HG03521 (cell line): ENCODE measurements around the gene BTN3A1.
"Not testable (repeated sequence)": the region's sequence is repeated elsewhere in the genome, so short reads cannot be mapped to it uniquely, and the experiment has no call there.

Experiments used
- ATAC-seq: cut with Tn5 transposase; IDR thresholded peaks from one replicate; pipeline ENCODE4 v1.9.1; 2021; ENCODE audit warnings: mild to moderate bottlenecking, moderate library complexity; ENCODE audit not compliant: unreplicated experiment

The BTN3A1 gene

DNA sequence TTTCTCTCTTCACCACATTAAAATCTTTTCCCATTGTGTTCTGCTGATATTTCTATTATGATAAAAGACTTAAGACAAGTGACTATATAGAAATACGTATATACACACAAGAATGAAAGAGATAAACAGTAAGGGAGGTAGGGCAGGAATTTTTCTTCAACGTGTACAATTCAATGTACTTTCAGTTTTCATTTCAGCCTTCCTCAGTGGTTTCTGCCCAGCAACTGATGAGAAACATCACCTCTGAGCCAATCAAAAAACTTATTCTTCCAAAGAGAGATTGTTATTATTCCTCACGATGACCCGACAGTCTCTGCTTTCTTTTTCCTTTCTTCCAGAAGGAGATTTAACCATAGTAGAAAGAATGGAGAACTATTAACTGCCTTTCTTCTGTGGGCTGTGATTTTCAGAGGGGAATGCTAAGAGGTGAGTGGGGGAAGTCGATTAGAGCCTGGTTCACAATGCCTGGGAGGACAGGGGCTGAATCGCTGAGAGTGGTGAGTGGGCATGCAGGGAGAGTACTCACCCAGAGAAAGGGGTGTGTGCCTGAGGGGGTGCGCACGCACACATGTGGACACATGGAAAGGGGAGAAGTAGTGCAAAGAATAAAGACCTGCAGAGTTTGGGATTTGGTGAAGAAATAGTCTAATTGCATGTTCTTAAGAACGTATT lies at the start of gene BTN3A1:
Gene BTN3A1, plus strand, starts transcription at position 289 of the 672 bp plus-strand sequence. CDS start 3,289 bp downstream, outside the sequence.
- peak; percentile 78 for ATAC-seq

DNA sequence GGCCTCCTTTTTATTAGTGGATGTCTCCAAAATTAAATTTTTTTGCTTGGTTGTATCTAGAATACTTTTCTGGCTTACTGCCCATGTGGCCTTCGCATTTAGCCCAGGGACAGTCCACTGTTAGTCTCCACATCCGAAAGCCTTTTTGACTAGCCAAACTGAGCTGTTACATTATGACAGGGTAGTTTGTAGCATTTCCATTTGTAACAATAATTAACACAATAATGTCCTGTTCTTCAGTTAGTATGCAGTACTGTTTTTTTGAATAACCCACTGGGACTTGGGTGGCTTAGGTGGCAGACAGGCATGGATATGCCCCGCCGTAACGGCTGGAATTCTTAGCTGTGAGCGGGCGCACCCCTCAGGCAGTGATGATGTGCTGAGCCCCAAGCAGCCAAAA lies 49.8 kb upstream of the BTN3A1 start:
- ATAC-seq, result no peak

DNA sequence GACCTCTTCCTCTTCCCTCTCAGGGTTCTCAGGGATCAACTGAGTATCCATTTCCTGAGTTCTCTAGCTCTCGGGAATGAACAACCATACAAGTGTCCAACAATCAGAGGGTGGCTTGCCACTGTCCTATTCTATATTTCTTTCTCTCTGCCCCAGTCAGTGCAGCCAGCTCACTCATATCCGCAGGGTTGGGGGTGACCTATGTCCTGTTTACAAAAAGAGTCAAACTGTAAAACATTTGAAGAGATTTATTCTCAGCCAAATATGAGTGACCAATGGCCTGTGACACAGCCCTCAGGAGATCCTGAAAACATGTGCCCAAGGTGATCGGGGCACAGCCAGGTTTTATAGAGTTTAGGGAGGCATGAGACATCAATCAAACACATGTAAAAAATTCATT lies 47.9 kb upstream of the BTN3A1 start:
- ATAC-seq, result no peak

DNA sequence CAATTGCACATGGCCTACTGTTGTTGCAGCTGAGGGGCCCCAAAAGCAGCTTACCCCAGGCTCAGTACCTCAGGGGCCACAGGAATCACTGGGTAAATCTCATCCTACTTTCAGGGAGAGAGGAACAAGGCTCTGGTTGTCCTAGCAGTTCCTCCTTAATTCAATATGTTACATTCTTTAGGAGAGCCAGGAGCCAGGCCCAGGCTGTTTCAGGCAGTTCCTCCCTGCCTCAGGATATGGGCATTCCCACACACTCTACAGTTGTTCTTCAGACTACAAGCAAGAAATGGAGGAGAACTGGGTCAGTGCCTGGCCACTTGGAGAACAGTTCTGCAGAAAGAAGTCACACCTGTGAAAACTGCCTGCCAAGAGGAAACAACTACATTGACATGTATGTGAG lies 46.7 kb upstream of the BTN3A1 start:
- no peak for ATAC-seq

DNA sequence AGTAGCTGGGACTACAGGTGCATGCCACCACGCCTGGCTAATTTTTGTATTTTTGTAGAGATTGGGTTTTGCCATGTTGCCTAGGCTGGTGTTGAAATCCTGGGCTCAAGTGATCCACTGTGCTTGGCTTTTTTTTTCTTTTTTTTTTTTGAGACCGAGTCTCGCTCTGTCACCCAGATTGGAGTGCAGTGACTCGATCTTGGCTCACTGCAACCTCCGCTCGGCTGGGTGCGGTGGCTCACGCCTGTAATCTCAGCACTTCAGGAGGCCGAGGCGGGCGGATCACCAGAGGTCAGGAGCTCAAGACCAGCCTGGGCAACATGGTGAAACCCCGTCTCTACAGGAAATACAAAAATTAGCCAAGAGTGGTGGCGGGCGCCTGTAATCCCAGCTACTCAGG lies 44.5 kb upstream of the BTN3A1 start:
- ATAC-seq, result not testable (repeated sequence)

DNA sequence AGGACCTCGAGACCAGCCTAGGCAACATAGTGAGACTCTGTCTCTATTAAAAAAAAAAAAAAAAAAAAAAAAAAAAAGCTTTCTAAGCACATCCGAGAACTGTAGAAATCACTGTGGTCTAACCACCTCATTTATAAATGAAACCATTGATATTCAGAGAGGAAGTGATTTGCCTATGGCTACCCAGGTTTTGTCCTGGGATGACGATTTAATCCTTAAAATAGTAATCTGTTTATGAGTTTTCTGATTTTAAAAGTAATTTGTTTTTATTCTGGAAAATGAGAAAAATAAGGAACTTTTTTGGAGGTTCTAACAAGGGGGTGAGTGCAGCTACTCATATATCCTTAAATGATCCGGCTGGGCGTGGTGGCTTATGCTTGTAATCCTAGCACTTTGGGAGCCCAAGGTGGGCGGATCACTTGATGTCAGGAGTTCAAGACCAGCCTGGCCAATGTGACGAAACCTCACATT lies 43.5 kb upstream of the BTN3A1 start:
- peak; percentile 35 for ATAC-seq

DNA sequence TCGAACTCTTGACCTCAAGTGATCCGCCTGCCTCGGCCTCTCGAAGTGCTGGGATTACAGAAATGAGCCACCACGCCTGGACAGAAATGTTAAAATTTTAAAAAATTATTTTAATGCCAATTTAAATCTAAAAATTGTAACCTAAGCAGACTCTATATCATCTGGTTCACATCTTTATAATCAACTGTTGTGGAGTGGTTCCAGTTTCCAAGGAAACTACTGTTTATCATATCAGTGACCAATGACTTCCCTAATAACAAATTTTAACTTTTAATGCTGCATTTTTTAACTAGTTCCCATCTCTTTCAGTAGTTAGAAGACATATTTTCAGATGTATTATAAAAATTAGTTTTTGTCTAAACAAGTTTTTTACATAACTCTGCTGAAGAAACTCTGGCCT lies 42.3 kb upstream of the BTN3A1 start:
- ATAC-seq, result no peak

DNA sequence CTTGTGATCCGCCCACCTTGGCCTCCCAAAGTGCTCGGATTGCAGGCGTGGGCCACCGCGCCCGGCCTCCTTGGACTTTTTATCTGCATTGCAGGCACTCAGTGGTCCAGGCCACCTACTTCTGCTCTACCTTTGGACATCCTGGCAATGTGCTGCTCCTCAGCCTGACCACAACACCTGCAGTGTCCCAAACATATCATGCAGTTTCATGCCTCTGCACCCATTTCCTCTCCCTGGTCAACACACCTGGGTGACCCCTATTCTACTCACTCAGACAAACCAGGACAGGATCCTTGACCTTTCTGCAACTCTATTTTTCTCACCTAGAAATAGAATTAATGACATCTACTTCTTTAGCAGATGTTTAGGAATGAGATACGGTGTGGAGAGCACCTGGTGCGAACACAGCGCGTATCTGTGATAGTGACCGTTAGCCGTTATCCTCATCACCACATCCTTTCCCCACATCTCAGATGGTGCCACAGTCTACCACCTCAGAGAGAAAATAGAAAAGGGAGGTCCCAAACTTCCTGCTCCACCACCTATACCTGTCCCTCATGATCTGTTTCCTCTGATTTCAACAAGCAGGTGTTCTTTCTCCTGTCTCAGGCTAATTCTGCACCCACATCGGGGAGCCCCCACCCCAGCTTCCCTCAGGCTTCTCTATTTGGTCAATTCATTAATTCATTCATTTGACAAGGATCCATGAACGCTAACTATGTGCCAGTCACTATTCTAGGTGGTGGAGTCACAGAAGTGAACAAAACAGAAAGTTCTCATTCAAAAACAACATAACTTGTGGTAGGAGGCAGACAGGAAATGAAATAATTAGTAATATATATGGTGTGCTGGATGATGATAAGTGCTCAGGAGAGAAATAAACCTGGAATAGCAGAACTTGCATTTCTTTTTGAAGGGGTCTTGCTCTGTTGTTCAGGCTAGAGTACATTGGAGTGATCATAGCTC lies 41.3 kb upstream of the BTN3A1 start:
- peak; percentile 39 for ATAC-seq

DNA sequence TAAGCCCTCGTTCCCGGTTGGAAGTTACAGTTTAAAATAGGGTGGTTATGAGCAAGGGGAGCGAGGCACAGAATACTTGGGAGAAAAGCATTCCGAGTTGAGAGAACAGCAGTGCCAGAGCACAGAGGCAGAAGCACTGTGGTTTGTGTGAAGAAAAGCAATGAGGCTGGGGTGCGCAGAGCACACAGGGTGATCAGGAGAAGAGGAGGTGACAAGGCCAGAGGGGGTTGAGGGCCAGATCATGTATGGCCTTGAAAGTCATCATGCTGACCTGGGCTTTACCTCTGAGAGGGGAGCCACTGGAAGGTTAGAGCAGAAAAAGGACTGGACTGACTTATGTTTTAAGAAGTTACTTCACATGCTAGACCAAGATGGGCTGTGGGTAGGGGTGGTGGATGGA lies 40.5 kb upstream of the BTN3A1 start:
- no peak for ATAC-seq

DNA sequence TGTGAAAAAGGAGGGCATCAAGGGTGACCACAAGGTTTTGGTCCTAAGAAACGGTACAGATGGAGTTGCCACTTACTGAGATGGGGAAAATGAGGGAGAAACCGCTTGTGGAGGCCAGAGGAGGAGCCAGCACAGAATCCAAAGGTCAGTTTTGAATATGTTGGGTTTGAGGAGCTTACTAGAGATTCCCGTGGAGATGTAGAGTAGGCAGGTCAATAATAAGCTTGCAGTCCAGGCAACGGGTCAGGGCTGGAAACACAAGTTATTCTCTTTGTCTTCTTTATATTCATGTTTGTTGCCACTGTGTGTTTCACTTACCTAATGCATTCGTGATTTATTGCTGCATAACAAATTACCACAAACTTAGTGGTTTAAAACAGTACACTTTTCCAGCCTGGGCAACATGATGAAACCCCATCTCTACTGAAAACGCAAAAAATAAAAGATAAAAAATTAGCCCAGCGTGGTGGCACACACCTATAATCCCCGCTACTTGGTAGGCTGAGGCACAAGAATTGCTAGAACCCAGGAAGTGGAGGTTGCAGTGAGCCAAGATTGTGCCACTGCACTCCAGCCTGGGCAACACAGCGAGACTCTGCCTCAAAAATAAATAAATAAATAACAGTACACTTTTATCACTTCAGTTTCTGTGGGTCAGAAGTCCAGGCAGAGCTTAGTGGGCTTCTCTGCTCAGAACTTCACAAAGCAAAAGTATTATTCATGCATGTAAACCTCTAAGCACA lies 39.8 kb upstream of the BTN3A1 start:
- ATAC-seq, result no peak

DNA sequence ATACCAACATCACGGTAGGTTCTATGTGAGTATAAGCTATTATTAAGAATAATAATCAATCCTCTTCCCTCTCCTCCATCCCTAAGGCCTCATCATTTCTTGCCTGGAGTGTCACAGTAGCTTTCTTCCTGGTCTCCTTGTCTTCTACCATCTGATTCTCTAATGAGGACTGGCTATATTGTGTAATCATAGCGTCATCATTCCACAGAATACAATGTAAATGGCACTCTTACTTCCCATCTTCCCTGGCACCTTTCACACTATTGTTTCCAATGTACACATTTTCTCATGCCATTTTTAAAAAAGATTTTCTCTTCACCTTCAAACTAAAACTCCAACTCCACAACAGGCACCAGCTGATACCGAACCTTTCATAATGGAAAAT lies 39.2 kb upstream of the BTN3A1 start:
- ATAC-seq, result no peak

DNA sequence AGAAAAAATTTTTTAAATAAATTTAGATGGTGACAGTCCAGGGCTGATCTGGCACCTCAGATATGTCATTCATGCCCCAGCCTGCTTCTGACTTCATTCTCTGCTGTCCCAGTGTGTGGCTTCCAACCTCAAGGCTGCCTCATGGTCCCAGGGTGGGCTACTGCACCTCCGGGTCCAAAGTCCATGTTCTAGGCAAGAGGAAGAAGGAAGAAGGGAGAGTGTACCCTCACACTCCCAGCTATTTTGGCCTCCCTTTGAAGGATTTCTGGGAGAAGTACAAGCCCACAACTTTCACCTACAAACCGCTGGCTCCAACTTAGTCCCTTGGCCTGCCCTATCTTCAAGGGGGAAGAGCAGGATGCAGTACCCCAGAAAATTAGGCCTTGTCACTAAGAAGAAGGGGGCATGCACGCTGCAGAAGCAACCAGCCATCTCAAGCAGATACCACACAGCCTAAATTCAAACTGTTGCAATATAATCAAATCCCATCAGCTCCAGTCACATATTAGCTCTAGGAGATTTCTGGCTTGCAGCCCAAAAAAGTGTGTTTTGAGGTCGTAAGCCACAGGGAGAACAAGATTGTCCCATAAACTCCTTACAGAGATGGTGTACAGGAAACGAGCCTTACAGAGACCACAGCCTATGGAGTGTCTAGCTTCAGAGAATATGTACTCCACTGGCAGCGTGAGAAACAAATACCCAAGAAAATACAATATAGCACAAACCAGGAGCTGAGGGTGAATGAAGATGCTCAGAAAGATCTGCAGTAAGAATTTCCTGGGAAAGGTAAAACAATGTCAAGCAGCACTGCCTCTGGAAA lies 38.0 kb upstream of the BTN3A1 start:
- no peak for ATAC-seq

DNA sequence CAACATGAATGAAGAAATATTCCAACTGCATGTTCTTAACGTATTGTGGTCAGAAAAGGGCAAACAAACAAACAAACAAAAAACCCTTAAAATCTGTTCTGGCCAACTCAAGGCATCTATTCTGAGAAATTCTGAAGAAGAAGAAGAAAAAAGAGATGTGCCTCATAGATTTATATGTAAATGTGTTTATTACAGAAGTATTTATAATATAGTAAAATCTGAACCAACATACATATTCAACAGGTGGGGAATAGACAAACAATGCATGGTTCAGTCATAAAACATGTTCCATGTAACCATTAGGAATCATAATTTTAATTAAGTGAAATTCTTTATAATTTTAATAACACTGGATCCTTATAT lies 36.5 kb upstream of the BTN3A1 start:
- no peak for ATAC-seq

DNA sequence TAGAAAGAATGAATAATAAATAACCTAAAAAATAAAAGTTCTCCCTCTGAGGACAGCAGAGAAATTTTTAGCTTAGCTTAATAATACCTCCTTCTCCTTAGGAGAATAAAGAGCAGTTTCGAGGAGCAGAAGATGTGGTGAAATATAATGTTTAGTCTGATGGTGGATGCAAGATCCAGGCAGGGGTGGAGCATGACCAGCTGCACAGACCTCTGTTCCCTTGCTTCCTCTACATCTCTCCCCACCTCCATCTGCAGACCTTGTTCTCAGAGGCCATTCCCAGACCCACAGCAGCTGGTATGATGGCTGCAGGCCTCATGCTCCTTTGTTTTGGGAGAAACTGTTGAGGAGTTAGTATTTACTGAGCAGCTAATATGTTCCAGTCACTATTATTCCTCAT lies 35.6 kb upstream of the BTN3A1 start:
- ATAC-seq, result no peak

DNA sequence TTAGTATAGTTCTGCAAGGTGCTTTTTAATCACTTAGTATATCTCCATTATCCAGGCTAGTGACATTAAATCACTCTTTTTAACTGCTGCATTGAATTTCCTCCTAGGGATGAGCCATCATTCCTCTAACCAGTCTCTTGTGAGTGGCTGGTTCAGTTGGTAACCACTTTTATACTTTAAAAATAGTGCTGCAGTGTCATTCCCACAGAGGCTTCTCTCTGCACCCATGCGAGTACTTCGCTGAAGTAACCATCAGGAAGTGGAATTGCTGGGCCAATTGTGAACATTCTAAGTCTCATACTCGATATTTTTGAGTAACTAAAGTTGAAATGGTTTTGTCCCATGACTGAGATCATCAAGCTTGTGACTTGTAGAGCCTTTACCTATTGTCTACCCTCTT lies 35.0 kb upstream of the BTN3A1 start:
- no peak for ATAC-seq

DNA sequence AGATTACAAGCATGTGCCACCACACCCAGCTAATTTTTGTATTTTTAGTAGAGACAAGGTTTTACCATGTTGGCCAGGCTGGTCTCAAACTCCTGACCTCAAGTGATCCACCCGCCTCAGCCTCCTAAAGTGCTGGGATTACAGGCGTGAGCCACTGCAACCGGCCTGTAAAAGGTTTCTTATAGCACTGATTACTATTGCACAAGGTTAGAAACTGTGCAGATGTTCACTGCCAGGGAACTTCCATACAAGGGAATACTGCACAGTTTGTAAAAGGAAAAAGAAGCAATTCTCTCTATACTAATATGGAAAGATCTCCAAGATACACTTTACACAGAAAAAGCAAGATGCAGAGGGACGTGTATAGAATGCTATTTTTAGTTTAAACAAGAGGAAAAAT lies 30.3 kb upstream of the BTN3A1 start:
- not testable (repeated sequence) for ATAC-seq

DNA sequence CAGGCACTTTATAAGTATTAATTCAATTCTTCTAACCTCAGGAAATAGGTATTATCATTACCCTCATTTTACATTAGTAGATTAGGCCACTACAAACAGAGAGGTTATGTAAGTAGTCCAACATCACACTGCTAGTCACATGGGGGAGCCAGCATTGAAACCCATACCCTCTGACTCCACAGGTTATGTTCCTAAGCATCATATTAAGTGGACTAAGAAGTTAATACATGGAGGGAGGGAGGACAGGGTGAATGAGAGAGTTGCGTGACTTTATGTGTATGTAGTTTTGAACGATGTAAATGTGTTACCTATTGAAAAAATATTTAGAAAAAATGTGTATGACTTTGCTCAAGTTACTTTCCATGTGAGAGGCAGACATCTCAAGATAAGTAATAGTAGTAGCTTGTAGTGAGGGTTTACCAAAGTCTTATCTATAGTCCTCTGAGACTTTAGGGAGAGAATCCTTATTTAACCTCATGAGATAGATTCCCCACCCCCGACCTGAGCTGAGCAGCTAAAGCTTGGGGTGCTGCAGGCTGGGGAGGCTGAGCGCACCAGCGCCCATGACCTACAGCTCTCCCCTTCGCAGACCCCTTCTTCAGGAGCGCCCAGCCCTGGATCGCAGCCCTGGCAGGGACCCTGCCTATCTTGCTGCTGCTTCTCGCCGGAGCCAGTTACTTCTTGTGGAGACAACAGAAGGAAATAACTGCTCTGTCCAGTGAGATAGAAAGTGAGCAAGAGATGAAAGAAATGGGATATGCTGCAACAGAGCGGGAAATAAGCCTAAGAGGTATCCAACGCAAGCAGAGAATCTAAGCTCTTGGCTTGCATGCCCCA lies 29.5 kb upstream of the BTN3A1 start:
- no peak for ATAC-seq

DNA sequence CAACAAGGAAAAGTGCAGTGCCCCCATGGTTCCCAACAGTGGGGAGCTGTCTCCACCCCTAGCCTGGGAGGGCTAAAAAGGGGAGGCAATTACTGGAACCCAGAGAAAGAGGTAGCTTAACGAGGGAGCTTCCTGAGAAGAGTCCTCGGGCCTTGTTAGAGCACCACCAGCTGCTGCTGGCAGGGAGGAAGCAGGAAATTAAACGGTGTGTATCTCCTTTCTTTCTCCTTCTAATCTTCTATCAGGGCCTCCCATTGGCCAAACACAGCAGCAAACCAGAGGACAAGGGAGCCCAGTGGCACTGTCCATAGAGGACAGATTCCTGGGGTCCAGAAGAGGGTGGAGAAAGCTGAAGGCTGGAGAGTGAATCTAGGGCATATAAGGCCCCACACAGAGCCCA lies 26.8 kb upstream of the BTN3A1 start:
- no peak for ATAC-seq

DNA sequence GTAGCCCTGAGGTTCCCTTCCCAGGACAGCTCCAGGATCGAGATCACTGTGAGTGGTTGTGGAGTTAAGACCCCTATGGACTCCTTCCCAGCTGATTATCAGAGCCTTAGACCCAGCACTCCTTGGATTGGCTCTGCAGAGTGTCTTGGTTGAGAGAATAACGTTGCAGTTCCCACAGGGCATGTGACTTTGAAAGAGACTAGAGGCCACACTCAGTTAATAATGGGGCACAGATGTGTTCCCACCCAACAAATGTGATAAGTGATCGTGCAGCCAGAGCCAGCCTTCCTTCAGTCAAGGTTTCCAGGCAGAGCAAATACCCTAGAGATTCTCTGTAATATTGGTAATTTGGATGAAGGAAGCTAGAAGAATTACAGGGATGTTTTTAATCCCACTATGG lies 24.4 kb upstream of the BTN3A1 start:
- no peak for ATAC-seq

DNA sequence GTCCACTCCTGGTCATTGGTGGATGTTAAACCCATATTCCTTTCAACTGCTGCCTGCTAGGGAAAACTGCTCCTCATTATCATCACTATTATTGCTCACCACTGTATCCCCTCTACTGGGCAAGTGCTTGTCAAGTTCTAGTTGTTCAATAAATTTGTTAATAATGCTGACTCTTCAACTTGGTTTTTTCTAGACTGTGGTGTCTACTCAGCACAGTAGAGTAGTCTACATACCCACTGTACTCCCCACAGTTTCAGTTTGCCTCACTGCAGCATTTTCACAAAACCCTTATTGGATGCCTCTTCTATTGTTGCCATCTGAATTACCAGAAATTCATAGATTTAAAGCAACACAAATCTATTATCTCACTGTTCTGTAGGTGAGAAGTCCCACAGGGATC lies 23.9 kb upstream of the BTN3A1 start:
- ATAC-seq, result not testable (repeated sequence)
